GM08714 (cell line): ENCODE measurements around the gene PRRG1.
"Not testable (repeated sequence)": the region's sequence is repeated elsewhere in the genome, so short reads cannot be mapped to it uniquely, and the experiment has no call there.

Experiments
- H3K4me3 ChIP-seq: fragments of 200-500 bp; sonication (Bioruptor generic); 2 replicates; pipeline ENCODE4 v1.5.1; 2014; ENCODE audit warnings: mild to moderate bottlenecking, low read length, inconsistent platforms
- ZNF274 ChIP-seq: IDR thresholded peaks from 2 replicates; pipeline ENCODE4 v1.6.1; 2012; ENCODE audit warnings: mild to moderate bottlenecking, low read depth, low read length

PRRG1 gene

DNA sequence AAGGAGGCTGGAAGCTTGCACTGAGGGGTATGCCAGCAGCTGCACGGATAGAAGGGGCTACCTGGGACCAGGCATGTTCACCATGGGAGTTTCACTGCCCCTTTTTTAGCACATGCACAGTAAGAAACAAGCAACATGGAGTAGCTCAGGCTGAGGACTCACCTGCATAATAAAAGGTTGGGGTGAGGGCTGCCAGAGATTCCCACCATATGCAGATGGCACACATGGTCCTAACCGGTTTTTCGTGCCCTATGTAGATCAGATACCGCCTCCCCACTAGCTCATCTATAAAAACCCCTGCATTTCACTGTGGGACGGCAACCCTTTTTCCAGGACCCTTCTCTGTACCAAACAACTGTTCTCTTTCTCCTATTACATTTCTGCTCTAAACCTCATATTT, 125.3 kb downstream of the PRRG1 start:
- TF ChIP-seq ZNF274 = no peak
- H3K4me3 ChIP-seq = no peak overlapping the region

DNA sequence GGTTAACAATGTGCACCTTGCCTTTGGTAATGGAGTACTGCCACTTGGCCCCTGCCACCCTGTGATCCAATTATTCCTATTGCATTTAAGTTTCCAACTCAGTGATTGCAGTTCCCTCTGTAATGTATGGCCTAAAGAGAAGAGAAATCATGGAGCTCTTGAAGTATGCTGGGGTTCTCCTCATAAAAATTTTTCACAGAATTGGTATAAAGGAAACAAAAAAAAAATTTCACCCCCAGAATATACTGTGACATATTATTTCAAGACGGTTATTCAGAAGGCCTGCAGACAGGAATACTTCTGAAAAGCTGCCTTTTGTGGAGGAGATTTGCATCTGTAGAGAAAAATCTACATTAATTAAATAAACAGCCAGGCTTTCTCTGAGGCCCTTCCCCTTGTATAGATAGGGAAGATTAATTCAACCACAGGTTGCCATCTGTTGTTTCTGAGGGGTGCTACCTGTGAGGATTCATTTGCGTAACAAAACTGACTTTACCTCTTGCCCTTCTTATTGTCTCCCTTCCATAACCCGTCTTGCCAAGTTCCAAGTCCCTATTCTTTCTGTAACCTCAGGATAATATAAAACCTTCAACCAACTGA, 127.5 kb downstream of the PRRG1 start:
- no peak for TF ChIP-seq ZNF274
- no peak overlapping the region for H3K4me3 ChIP-seq

DNA sequence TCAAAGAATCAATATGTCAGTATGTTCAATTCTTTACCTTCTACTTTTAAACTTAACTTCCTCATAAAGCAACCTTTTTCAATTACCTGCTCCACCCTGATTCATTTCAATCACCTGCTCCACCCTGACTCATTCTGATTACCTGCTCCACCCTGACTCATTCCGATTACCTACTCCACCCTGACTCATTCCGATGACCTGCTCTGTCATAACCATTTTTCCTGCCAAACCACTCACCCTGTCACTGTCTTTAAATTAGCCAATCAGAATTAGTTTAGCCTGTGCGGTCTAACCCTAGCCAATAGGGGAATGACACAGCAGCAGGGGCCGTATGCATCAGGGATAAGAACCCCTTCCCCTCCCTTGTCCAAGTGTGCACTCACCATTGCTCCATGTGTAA, 135.2 kb downstream of the PRRG1 start:
- H3K4me3 ChIP-seq = not testable (repeated sequence)

DNA sequence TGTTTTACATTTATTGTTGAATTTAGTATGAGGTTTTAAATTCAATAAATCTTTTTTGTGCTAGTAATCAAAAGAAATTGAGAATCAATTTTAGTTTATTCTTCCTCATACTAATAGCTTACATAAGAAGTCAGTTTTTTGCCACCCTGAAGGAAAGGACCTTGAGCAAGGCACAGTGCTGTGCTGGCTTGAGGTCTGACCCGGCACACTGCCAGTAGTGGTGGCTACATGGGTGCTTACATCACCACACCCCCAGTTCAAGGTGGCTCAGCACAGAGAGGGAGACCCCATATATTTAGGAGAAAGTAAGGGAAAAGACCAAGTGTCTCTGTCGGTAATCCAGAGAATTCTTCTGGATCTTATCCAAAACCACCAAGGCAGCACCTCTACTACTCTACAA, 136.3 kb downstream of the PRRG1 start:
- TF ChIP-seq ZNF274 = no peak
- no peak overlapping the region for H3K4me3 ChIP-seq

DNA sequence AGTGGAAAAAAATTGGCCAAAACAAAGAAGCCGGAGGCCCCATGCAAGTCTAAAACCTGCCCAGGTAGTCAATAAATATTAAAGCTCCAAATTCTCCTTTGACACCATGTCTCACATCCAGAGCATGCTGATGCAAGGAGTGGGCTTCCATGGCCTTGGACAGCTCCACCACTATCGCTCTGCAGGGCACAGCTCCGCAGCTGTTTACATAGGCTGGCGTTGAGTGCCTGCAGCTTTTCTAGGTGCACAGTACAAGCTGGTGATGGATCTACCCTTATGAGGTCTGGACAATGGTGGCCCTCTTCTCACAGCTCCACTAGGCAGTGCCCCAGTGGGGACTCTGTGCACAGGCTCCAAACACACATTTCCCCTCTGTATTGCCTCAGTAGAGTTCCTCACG, 138.1 kb downstream of the PRRG1 start:
- no peak overlapping the region for H3K4me3 ChIP-seq
- TF ChIP-seq ZNF274 = no peak

DNA sequence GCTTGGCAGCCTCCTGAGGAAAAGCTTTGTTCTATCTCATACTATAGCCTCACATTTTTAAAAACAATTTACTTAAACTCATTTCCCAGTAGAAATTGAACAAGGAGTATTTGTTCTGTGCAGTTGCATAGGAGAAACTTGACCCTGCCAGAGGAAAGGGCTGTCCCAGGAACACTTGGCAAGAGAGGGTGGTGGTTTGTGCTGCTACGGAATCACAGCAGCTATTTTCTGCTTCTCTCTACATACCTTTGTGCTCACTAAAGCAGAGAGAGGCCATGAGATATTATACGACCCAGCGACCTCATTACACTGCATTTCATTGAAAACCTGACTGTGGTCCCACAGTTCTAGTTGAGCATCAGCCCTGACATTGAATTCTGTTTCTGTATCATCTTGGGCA, 139.2 kb downstream of the PRRG1 start:
- no peak overlapping the region for H3K4me3 ChIP-seq
- TF ChIP-seq ZNF274 = no peak

DNA sequence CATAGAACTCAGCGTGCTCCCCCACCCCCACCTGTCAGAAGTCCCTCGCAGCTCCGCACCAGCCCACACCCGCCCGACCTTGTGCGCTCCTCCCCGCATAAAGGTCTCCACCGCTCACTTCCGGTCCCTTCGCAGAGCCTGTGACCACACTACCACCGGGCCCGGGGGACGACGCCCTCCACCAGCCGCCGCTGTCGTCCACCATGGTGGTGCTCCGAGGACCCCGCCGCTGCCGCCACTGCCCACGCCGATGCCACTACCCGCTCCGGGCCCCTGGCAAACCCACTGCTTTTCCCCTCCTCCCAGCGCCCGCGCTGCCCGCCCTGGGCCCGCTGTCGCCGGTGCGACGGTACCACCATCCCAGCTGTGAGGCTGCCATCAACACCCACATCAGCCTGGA, 142.5 kb downstream of the PRRG1 start:
- no peak for TF ChIP-seq ZNF274
- no peak overlapping the region for H3K4me3 ChIP-seq

DNA sequence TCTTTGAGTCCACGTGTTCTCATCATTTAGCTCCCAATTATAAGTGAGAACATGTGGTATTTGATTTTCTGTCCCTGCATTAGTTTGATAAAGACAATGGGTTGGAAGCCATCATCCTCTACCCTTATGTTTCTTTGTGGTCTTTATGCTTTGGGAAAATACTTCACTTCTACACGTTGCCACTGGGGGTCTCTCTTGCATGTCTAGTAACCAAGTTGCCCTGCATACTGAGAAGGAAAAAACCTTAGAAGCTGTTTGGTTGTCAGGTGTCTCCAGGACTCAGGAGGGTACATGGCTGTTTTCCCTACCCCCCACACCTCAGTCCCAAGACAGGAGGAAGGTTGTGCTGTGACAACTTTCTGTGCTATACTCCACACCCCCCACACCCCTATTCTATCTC, 146.6 kb downstream of the PRRG1 start:
- not testable (repeated sequence) for H3K4me3 ChIP-seq

DNA sequence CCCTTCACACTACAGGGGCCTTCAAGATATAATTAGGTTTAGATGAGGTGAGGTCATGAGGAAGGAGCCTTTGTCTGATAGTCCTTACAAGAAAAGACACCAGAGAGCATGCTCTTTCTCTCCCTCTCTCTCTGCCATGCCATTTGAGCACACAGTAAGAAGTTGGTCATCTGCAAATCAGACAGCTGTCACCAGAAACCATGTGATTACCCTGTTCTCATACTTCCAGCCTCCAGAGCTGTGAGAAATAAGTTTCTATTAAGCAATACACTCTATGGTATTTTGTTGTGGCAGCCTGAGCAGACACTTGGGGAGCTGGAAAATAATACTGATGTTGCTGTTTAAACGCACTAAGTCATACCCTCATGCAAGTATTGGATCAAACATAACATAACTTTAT, 148.0 kb downstream of the PRRG1 start:
- H3K4me3 ChIP-seq = not testable (repeated sequence)

DNA sequence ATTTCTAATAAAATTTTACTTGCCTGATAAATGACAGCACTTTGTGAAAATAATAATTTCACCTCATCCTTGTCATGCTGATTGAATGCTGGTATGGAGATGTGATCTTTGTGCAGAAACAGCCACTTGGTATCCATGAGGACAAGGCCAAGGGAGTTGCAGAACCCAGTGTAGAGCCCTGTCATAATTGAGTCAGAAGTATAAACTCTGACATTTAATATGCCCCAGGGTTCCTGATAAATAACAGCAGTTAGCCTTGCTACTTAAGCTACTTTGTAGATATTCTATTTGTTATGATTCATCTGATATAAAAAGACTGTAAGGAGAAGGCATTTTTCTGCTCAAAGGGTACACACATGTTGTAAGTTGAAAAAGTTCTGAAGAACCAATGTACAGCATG, 149.2 kb downstream of the PRRG1 start:
- H3K4me3 ChIP-seq = not testable (repeated sequence)

DNA sequence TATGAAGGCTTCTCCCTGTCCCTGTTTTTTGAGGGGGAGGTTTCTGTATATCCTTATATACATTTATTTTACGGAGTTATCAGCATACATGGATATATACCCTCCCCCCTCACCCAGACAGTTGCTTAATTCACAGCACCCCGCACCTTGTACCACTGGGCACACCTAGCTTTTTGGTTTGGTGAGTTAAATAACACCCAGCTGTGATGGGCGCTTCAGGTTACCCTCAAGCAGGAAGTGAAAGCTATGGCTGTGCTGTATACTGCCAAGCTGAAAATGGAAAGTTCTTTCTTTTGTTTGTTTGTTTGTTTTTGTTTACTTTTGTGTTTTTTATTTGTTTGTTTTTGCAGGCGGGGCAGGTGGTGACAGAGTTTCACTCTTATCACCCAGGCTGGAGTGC, 150.5 kb downstream of the PRRG1 start:
- not testable (repeated sequence) for H3K4me3 ChIP-seq

DNA sequence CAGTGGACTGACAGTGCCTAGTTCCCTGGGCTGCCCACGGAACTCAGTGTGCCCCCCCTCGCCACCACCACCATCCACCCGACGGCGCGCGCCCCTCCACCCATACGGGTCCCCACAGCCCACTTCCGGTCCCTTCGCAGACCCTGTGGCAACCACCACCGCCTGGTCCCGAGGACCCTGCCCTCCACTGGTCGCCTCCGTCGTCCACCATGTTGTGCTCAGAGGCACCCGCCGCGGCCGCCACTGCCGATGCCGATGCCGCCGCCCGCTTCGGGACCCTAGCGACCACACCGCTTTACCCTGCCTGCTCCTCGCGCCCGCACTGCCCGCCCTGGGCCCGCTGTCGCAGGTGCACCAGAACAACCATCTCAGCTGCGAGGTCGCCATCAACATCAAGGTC, 155.8 kb downstream of the PRRG1 start:
- H3K4me3 ChIP-seq = no peak overlapping the region
- TF ChIP-seq ZNF274 = no peak
